Measurements from ENCODE around the gene PNMA8B.

PNMA8B gene

DNA sequence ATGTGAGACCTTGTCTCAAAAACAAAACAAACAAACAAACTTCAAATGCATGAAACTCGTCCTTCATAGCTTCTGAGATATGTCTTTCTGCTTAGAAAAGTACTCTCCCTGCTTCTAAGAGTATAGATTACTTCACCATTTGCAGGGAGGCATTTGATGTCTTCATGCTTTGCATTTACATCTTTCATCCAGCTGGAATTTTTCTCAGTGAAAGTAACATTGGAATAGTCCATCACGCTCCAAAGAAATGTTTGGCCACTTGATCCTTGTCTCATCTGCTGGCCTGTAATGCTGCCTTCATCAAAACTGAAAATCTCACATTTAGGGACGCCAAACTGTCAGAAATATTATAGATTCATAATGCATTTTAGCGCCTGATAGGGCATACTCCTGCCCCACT lies 43.5 kb downstream of the PNMA8B start:
- DNase-seq (ENCODE audit: low spot score) = no peak

DNA sequence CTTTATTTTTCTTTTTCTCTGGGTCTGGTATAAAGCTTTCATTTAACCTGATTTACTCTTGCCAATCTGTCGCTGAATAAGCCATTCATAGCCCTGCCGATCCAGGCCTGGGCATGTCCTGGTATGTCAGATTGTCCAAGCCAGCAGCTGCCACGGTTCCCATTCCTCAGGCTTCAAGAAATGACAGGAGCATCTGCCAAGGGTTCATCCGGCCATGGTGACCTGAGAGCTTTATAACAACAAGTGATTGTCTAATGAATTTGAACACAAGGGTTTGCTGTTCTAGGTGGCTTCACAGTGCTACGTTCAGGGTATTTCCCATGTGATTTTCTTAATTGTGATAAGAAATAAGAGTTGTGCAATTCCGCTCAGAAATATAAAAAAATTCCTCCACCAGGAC lies 44.3 kb downstream of the PNMA8B start:
- no peak for DNase-seq (ENCODE audit: low spot score)

DNA sequence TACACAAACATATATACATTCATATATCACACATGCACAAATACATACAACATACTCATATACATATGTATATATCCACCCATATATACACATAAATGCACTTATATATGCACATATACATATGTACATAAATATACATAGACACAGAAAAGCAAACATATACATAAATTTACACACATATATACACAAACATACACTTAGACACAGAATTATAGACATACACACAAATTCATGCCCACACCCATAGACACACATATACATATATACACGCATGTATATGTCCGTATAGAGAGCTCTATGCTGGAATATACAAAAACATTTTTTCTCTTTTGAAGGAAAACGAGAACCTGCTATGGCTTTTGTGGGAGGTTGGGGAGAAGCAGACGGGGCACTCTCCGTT lies 44.9 kb downstream of the PNMA8B start:
- no peak for DNase-seq (ENCODE audit: low spot score)

DNA sequence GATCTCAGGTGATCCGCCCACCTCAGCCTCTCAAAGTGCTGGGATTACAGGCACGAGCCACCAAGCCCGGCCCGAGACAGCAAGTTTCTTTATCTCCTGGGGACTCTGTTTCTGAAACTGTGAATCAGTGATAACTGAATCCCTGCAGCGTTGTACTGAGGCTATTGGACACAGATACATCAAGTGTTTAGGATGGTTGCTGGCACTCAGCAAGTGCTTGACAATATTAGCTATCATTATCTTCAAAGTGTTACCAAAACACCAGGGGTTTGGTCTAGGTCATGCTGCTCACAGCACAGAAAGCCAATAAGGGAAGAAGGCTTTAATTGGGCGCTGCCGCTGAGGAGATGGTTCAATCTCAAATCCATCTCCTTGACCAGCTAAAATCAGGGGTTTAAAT lies 46.4 kb downstream of the PNMA8B start:
- DNase-seq (ENCODE audit: low spot score) = no peak

DNA sequence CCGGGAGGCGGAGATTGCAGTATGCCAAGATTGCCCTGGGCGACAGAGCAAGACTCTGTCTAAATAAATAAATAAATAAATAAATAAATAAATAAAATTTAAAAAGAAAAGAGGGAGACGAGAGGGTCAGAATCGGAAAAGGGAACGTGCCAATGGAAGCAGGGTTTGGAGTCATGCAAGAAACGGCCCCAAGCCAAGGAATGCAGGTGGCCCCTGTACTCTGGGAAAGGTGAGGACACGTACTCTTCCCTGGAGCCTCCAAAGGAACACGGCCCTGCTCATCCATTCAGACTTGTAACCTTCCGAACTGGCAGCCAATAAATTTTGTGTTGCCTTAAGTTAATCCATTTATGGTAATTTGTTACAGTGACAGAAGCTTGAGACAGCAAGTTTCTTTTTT lies 47.1 kb downstream of the PNMA8B start:
- no peak for DNase-seq (ENCODE audit: low spot score)

DNA sequence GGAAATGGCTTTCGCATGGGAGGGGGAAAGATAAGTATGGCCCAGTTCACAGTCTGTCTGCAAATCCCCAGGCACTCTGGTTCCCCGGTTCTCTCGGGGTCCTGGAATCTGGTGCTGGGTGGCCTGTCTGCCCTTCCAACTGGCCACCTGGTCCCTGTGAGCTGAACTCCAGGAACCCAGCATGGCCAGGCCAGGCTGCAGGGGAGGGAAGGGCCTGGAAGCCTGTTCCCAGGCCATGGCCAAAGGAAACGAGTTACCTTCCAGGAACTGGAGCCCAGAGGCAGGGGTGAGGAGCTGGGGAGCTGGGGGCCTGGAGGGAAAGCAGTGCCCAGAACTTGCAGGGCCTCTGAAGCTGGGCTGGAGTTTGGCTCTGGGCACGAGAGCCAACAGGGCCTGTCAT lies 47.8 kb downstream of the PNMA8B start:
- DNase-seq (ENCODE audit: low spot score) = no peak

DNA sequence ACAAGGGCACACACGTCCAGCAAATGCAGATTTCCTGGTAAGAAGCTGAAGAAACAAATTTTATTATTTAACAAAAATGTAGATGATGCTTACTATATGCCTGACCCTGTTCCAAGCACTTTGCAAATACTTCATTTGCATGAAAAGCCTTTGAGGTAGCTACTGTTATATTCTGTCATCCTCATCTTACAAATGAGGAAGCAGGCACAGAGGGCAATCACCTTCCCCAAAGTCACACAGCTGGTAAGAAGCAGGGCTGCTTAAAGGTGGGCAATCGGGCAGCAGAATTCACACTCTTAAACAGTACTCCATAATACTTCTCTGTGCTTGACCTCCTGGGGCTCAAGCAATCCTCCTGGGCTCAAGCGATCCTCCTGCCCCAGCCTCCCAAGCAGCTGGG lies 48.7 kb downstream of the PNMA8B start:
- no peak for DNase-seq (ENCODE audit: low spot score)

DNA sequence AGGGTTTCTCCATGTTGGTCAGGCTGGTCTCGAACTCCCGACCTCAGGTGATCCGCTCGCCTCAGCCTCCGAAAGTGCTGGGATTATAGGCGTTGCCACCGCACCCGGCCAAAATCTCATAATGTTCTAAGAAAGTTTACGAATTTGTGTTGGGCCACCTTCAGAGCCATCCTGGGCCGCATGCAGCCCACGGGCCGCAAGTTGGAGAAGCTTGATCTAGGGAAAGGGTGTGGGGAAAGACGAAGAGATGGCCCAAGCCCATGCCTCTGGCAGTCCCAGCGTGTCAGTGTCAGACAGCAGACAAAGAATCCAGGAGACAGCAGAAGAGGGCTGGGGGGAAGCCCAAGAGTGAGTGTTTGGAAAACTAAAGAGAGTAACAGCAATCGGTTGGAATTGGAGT lies 49.6 kb downstream of the PNMA8B start:
- no peak for DNase-seq (ENCODE audit: low spot score)

DNA sequence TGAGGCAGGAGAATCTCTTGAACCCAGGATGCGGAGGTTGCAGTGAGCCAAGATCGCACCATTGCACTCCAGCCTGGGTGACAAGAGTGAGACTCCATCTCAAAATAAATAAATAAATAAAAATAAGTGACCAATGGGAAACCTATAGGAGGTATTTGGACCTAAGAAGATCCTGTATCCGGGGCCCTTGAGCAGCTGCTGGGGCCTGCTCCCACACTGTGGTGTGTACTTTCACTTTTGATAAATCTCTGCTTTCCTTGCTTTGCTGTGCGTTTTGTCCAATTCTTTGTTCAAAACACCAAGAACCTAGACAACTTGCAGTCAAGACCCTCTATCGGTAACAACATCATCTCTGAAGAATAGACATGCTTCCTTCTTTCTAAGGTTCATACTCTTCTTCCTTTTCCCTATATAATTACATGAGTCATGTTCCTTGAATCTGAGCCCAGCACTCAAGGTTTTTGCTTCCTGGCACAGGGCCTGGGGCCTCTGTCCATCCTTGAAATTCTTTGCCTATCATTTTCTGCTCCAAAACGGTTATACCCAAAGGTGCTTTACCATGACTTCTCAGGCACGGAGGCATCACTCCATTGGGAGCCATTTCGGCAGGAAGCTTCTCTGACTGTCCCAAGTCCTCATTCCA lies 52.7 kb downstream of the PNMA8B start:
- no peak for DNase-seq (ENCODE audit: low spot score)

DNA sequence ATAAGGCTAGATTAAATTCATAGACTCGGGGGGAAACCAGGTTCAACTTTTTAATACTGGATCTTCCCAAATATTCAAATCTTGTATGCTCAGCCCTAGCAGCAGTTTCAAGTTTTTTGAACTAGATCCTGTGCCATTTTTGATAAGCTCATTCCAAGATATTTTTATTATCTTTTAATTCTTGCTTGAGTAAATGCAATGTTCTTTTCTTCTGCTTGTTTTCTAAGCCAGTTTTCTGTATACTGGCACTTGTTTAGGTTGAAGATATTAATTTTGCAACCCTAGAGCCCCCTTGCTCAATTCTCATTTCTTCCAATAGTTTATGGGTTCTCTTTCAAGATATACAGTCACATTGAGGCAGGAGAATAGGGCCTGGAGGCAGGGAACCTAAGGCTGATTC lies 53.8 kb downstream of the PNMA8B start:
- DNase-seq (ENCODE audit: low spot score) = no peak

All from D341Med (cell line).